Measurements from ENCODE around the gene FLNB.
"Not testable (repeated sequence)": the region's sequence is repeated elsewhere in the genome, so short reads cannot be mapped to it uniquely, and the experiment has no call there.

FLNB gene

DNA sequence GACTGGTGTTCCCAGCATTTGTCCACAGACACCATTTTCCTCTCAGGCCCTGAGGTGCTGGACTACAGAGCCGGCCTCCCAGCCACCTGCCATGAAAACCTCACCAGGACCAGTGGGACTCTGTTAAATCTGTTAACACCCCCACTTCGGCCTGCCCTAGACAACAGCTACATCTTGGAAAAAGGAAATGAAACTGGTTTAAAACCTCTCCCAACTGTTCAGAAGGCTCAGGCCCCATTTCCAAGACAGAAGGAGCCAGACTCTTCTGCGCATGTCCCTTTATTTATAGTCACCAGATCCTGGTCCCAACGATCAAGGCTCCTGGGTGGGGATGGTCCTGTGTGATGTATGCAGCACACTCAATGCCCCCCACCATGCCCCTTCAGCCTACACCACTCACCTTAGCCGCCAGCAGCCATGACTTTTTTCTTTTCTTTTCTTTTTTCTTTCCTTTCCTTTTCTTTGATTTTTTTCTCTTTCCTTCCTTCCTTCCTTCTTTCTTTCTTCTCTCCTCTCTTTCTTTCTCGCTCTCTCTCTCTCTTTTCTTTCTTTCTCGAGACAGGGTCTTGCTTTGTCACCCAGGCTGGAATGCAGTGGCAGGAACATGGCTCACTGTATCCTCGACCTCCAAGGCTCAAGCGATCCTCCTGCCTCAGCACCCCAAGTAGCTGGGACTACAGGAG is 25.5 kb upstream of the FLNB start:
- no peak for DNase-seq

DNA sequence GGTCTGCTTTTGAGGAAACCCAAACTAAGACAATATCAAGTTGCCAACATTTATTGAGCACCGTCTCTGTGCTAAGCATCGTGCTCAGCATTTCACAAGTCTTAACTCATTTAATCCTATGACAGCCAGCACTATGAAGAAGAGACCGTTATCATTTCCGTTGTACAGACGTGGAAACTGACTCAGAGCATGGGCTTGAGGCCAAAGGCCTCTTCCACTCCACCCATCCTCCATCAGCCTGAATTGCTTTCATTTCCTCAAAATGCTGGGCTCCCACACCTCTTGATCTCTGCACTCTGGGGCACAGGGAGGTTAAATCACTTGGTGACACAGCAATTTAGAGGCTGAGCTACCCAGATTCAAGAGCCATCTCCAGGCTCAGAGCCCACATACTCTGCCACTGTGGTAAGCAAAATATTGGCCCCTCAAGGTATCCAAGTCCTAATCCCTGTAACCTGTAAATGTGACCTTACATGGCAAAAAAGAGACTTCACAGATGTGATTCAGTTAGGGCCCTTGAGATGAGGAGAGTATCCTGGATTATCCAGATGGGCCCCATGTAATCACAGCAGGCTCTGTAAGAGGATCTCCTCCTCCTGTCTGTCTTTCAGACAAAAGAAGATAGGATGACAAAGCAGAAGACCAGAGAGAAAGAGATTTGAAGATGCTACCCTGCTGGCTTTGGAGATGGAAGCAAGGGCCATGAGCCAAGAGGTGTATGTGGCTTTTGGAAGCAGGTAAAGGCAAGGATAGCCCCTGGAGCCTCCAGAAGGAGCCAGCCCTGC is 24.3 kb upstream of the FLNB start:
- DNase-seq, result peak; percentile 77

DNA sequence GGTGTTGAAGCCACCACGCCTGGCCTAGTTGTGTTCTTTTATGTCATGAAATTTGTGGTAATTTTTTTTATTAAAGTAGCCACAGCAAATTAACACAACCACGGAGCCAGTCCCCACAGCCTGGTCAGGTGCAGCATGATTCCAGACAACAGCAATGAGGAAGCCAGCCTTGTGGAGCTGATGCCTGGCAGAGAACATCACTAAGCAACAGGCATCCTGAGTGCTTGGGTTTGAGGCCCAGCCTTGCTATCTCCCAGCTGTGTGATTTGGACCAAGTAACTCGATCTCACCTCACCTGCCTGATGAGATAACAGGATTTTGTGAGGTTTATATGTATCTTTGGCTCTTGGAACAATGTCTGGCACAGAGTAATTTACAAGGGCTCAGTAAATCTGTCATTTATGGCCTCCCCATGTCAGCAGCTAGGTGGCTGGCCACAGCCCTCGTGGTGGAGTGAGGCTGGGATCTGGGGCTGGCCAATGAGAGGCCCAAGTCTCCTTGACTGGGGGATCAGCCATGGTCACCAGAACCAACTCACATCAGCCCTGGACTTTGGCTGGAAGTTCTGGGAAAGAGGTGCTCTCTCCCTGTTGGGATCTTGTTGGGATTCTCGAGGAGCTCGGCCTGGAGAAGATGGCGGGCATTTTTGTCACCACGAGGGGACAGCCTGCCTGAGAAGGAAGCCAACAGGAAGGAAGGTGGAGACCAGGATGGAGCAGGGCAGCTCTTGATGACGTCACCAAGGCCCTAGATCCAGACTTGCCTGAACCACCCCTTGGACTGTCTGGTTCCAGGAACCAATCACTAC is 22.8 kb upstream of the FLNB start:
- no peak for DNase-seq

DNA sequence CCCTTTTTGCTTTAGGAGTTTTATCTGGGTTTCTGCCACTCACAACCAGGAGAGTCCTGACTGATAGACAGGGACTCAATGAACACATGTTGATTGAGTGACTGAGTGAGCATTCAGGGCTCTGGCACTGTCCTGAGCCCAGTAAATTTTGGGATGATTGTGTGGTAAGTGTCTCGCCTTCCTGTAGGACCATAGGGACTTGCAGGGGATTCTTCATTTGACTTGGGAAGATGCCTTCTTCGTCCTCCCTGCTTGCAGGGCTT is 22.3 kb upstream of the FLNB start:
- DNase-seq, result no peak

DNA sequence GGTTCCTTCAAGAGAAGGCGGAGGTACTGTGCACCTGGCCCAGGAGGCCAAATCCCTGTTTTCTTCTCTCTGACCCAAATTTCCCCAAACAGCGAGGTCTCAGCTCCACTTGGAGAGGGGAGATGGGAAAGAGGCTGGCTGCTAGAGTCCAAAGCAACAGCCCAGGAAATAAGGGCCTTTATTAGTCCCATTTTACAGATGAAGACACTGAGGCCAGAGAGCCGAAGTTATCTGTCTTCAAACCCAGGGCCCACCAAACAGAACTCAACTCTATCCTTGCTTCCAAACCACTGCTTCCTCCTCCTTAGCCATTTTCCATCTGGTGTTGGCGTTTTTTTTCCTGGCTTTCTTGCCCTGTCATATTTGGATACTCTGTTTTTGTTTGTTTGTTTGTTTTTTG is 22.0 kb upstream of the FLNB start:
- DNase-seq, result no peak

DNA sequence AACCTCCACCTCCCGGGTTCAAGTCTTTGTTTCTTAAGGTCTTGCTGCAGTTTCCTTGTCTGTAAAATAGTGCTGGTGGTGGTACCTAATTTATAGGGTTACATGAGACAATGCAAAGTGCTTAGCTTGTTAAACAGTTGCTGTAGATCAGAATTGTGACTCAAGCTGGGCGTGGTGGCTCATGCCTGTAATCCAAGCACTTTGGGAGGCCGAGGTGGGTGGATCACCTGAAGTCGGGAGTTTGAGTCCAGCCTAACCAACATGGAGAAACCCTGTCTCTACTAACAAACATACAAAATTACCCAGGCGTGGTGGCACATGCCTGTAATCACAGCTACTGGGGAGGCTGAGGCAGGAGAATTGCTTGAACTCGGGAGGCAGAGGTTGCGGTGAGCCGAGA is 19.0 kb upstream of the FLNB start:
- DNase-seq, result not testable (repeated sequence)

DNA sequence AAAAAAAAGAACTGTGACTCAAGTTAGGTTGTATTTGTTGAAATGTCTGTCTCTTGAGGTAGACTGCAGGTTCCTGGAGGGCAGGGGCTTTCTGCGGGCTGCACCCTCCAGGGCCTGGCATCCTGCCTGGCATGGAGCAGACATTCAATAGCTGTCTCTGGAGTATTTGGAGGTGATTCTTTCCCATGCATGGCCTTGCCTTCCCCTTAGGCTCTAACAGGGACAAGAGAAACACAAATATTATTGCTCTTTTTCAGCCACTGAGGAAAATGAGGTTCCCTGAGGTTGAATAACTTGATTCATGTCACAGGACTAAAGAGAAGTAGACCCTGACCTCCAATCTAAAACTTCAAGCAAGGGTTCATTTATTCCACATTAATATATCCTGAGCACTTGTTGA is 18.6 kb upstream of the FLNB start:
- no peak for DNase-seq

DNA sequence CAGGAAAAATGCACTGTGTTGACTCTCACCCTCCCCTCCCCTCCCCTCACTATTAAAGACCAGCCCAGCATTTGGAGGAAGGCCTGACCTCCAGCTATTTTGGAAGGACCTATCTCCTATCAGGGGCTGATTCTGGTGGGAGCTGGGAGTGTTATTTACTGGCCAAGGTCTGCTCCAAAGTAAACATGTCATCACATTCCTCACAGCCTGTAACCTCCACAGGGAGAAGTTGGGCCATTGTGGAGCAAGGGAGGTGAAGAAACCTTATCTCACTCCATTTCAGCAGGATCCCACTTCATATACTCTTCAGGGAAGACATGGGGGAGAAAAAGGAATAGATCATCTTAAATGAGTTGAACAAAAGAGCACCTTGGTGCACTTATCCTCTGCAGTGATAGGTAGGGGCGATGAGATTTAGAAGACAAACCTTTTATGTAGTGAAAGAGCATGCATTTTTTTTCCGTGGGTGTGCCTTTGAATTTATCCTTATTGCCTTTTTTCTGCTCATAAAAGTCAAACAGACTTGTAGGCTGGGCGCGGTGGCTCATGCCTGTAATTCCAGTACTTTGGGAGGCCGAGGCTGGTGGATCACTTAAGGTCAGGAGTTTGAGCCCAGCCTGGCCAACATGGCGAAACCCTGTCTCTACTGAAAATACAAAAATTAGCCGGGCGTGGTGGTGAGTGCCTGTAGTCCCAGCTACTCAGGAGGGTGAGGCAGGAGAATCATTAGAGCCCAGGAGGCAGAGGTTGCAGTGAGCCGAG is 15.6 kb upstream of the FLNB start:
- DNase-seq, result no peak

DNA sequence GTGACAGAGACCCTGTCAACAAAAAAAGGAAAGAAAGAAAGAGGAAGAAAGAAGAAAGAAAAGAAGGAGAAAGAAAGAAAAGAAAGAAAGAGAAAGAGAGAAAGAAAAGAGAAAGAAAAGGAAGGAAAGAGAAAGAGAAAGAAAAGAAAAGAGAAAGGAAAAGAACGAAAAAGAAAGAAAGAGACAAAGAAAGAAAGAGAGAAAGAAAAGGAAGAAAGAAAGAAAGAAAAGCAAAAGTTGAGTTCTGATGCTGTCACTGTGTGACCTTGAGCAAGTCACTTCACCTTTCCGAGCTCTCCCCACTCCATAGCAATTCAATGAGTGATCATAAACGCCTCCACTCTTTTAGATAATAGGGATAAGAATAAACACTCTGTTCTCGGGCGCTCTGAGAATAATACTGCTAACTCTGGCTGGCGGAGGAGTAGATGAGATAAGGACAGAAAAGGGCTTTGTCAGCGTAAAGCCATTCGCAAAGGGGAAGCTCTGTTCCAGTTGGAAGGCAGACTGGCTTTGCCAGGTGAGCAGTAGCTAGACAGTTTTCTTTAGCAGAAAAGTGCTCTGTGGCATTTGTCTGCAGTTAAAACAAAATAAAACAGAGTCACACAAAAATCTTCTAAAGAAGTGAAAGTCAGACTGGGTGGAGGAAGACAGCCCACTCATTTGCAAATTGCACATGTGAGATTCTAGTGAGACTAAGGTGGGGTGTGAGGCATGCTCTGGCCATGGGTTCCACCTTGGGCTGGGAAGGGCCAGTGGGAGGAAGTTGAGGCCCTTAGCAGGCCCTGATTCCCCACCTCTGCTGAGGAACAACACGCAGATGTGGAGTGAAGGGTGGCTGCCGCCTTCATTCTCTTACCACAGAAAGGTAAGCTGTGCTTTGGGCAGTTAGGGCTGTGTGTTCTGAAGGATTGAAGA is 9.6 kb upstream of the FLNB start:
- no peak for DNase-seq

DNA sequence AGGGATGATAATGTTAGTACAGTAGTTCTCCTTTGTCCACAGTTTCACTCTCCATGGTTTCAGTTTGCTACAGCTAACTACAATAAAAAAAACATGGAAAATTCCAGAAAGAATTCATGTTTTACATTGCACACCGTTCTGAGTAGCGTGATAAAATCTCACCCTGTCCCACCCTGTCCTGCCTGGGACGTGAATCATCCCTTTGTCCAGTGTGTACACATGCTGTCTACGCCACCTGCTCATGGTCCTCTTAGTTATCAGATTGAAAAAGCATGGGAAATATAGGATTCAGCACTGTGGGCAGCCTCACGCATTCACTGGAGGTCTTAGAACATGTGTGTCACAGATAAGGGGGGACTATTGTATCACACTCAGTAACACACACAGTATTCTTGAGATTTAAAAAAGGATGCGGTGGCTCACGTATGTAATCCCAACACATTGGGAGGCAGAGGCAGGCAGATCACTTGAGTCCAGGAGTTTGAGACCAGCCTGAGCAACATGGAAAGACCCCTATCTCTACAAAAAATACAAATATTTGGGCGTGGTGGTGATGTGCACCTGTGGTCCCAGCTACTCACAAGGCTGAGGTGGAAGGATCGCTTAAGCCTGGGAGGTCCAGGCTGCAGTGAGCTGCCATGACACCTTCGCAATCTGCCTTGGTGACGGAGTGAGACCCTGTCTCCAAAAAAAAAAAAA is 8.7 kb upstream of the FLNB start:
- no peak for DNase-seq

DNA sequence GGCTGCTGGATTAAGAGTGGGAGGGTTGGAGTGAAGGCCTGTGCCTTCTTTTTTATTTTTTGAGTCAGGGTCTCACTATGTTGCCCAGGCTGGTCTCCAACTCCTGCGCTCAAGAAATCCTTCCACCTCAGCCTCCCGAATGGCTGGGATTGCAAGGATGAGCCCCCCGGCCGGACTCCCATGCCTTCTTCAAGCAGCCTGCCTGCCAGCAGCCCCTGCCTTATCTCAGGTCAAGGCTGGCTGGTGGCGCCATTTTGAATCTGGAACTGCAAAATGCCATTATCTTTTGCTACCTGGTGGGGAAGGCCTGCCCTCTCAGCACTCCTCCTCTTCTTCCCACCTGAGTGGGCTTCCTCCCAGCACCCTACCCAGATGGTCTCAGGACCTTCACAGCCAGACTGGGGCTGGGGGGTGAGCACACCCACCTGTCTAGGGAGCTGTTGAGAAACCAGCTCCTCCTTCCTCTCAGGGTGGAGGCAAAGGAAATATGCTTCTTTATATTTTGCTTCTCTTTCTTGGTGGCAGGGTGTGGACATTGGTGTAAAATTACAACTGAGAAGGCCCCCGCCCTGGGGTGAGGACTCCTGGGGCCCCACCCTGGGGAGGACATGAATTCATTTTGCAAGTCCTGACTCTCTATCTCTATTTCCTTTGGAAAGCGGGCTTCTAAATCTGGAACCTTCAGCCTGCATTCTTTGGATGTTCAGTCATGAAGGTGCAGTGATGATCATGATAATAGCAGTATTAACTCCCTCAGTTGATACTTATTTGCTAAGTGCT is 7.7 kb upstream of the FLNB start:
- DNase-seq, result no peak

DNA sequence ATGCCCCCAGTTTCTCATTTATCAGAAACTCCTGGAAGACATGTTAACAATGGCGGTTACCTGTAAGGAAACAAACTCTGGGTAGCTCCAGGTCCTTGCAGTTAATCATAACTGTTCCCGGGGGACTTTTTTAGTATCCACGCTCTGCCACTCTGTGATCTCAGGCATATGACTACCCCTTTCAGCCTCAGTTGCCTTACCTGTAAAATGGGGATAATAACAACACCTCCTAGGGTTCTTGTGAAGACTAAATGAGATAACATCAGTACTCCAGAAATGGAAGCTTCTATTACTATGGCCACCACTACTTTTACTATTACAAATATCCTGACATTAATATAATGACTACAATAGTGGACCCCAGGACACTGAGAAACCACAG is 7.1 kb upstream of the FLNB start:
- no peak for DNase-seq

DNA sequence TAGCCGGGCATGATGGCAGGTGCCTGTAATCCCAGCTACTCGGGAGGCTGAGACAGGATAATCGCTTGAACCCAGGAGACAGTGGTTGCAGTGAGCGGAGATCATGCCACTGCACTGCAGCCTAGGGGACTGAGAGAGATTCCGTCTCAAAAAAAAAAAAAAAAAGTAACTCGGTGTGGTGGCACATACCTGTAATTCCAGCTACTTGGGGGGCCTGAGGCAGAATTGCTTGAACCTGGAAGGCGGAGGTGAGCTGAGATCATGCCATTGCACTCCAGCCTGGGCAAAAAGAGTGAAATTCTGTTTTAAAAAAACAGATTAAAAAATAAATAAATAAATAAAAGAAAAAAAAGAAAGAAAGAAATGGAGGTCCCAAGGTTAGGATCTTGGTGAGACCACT is 6.2 kb upstream of the FLNB start:
- DNase-seq, result no peak

DNA sequence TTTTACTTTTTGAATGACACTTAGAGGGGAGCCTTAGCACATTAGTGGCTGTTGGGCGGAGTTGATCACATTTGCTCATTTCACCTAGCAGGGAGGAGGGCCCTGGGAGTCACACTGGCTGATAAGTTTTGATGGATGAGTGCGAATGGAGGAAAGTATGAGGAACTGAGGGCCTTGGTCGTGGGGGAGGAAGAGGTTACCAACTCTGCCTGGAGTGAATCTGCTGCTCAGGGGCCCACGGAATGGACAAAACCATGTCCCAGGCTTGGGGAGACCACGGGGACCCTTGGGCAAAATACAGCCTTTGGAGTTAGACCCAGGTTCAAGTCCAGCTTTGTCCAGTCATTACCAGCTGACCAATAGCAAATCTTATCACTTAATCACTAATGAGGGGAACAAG is 5.1 kb upstream of the FLNB start:
- no peak for DNase-seq

DNA sequence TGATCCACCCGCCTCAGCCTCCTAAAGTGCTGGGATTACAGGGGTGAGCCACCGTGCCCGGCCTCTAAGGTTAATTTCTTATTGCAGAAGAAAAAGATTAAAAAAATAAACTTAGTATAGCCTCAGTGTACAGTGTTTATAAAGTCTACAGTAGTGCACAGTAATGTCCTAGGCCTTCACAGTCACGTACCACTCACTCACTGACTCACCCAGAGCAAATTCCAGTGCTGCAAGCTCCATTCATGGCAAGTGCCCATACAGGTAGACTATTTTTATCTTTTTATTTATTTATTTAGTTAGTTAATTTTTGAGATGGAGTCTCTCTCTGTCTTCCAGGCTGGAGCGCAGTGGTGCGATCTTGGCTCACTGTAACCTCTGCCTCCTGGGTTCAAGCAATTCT is 3.2 kb upstream of the FLNB start:
- DNase-seq, result no peak

DNA sequence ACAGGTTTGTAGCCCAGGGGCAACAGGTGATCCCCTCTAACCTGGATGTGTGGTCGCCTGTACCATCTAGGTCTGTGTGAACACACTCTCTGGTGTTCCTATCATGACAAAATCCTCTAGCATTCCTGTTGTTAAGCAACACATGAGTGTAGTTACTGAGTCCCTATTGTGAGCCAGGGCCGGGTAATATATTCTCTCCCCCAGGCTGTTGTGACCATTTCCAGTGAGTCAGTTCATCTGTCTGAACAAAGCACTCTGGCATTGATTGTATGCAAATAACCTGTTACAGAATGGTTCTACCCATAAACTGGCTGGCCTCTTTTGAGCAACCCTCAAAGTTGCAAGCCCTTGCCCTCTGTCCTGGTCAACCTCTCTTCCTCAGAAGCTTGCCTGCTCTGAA is 2.6 kb upstream of the FLNB start:
- no peak for DNase-seq

DNA sequence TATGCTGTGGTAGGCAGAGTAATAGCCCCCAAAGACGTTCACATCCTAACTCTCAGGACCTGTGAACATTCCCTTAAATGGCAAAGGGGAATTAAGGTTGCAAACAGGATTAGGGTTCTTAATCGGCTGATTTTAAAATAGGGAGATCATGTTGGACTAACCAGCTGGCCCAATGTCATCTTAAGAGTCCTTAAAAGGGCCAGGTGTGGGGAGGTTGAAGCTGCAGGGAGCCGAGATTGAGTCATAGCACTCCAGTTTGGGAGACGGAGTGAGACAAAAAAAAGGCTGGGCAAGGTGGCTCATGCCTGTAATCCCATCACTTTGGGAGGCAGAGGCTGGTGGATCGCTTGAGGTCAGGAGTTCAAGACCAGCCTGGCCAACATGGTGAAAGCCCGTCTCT is 1.6 kb upstream of the FLNB start:
- DNase-seq, result no peak

DNA sequence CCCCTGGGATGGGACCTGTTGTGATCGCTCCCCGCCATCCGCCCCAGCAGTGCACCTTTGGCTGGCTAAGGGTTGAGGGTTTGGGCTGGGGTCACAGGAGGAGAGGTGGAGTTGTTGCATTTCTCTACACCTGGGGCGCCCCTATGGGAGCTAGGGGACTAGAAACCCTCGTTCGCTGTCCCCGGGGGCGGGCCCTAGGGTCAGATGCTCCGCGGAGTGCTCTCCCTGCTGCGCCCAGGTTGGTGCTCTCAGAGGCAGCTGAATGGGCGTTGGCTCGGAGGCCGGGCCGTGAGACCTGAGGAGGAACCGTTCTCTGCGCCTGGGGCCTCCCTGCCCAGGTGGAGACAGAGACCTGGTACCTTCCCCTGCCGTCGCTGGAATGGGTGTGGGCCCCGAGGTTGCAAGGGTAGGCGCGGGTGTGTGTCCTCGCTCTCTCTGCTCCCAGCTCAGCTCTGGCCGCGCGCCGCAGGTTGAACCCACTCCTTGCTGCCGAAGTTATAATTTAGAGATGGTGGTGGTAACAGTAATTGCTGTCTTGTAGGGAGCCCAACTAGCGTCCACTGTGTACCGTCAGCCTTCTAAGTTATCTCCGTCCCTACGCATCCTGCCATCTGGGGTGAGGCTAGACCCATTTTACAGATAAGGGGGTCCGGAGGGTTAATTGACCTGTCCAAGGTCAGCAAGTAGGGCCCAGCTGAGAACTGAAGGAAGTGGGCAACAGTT is 965 bp downstream of the FLNB start:
- no peak for DNase-seq

DNA sequence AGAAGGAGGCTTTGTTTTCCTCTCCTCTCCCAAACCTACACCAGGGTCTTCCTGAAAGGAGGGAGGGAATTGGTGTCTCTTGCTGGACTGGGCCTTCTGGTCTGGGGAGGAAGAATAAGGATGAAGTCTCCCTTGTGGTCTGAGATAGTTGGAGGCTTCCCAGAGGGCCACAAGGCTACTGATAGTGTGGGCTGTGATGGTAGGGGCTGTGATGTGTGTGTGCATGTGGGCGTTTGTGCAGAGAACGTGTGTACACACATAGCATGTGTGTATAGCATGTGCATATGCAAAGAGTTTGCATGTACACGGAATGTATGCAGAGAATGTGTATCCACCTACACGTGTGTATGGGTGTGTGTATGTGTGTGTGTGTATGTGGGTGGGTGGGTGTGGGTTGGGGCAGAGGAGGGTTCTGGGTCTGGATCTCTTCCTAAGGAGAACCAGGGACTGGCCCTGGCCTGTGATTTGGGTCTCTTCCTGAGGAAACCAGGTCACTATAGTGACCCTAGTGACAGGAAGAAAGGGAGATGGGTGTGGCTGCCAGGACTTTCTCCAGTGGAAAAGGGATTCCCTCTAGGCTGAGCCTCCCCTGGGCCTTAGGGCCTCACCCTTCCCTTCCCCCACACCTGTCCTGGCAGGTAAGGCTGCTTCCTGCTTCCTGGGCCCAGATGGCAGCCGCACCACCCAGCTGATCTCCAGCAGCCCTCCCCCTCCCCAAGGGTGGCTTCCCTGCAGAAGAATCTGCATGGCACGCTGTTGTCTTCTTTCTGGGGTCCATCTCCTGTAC is 1.7 kb downstream of the FLNB start:
- DNase-seq, result no peak
